ENCODE results near the gene CCDC15. TPM values are rescaled to one million over a fixed set of nuclear protein-coding genes. Genes with fewer than 3 reads are reported as not detected.

The CCDC15 gene
- polyA plus RNA-seq, 2 donors, result 0.69 to 0.87 TPM

- 51 to 59% methylated on average over 6 of the region's 6 CpGs for WGBS, 2 donors
- Histone ChIP-seq H3K9me3 (ENCODE audit: control insufficient read depth in 2 of 2, insufficient read depth in 1 of 2, low read depth in 1 of 2, low read length in 1 of 2) (no peaks in the 10 kb centered on the region), H3K4me3 (ENCODE audit: low read depth in 1 of 2, low read length in 2 of 2) (no peak overlapping the region), H3K36me3 (ENCODE audit: control insufficient read depth in 2 of 2, insufficient read depth in 2 of 2, low read length in 1 of 2) (no peaks in the 10 kb centered on the region), H3K27me3 (ENCODE audit: control insufficient read depth in 1 of 2, insufficient read depth in 2 of 2, low read length in 2 of 2) (no peaks in the 10 kb centered on the region), H3K4me1 (ENCODE audit: control insufficient read depth in 2 of 2, insufficient read depth in 2 of 2, low read length in 1 of 2) (no peaks in the 10 kb centered on the region), H3K27ac (ENCODE audit: low read depth in 2 of 2, low read length in 1 of 2) (no peak overlapping the region)
Observed at GRCh38 chr11:124942466-124943253, 11.3 kb upstream of the CCDC15 start.

- 73 to 76% methylated on average over 5 of the region's 5 CpGs for WGBS, 2 donors
- Histone ChIP-seq H3K4me3 (ENCODE audit: low read depth in 1 of 2, low read length in 2 of 2) (no peak overlapping the region), H3K27me3 (ENCODE audit: control insufficient read depth in 1 of 2, insufficient read depth in 2 of 2, low read length in 2 of 2) (no peaks in the 10 kb centered on the region), H3K27ac (ENCODE audit: low read depth in 2 of 2, low read length in 1 of 2) (no peak overlapping the region), H3K9me3 (ENCODE audit: control insufficient read depth in 2 of 2, insufficient read depth in 1 of 2, low read depth in 1 of 2, low read length in 1 of 2) (no peaks in the 10 kb centered on the region), H3K36me3 (ENCODE audit: control insufficient read depth in 2 of 2, insufficient read depth in 2 of 2, low read length in 1 of 2) (no peaks in the 10 kb centered on the region), H3K4me1 (ENCODE audit: control insufficient read depth in 2 of 2, insufficient read depth in 2 of 2, low read length in 1 of 2) (no peaks in the 10 kb centered on the region)
Observed at GRCh38 chr11:124943254-124943616, 10.8 kb upstream of the CCDC15 start.

GRCh38 chr11:124943741-124944140 is 10.3 kb upstream of the CCDC15 start:
- no peaks in the 10 kb centered on the region for H3K4me1 ChIP-seq (ENCODE audit: control insufficient read depth in 2 of 2, insufficient read depth in 2 of 2, low read length in 1 of 2)
- WGBS, 2 donors, result 48 to 51% methylated on average over 1 of the region's 1 CpG
- H3K4me3 ChIP-seq (ENCODE audit: low read depth in 1 of 2, low read length in 2 of 2), result no peak overlapping the region
- no peak overlapping the region for H3K27ac ChIP-seq (ENCODE audit: low read depth in 2 of 2, low read length in 1 of 2)
- no peaks in the 10 kb centered on the region for H3K36me3 ChIP-seq (ENCODE audit: control insufficient read depth in 2 of 2, insufficient read depth in 2 of 2, low read length in 1 of 2)
- H3K9me3 ChIP-seq (ENCODE audit: control insufficient read depth in 2 of 2, insufficient read depth in 1 of 2, low read depth in 1 of 2, low read length in 1 of 2), result no peaks in the 10 kb centered on the region
- H3K27me3 ChIP-seq (ENCODE audit: control insufficient read depth in 1 of 2, insufficient read depth in 2 of 2, low read length in 2 of 2), result no peaks in the 10 kb centered on the region

GRCh38 chr11:124944565-124944964 is 9.4 kb upstream of the CCDC15 start:
- H3K27ac ChIP-seq (ENCODE audit: low read depth in 2 of 2, low read length in 1 of 2), result no peak overlapping the region
- 78 to 89% methylated on average over 3 of the region's 3 CpGs for WGBS, 2 donors
- H3K36me3 ChIP-seq (ENCODE audit: control insufficient read depth in 2 of 2, insufficient read depth in 2 of 2, low read length in 1 of 2), result no peaks in the 10 kb centered on the region

GRCh38 chr11:124945826-124946225 is 8.2 kb upstream of the CCDC15 start:
- H3K36me3 ChIP-seq (ENCODE audit: control insufficient read depth in 2 of 2, insufficient read depth in 2 of 2, low read length in 1 of 2), result no peaks in the 10 kb centered on the region
- H3K4me1 ChIP-seq (ENCODE audit: control insufficient read depth in 2 of 2, insufficient read depth in 2 of 2, low read length in 1 of 2), result no peaks in the 10 kb centered on the region
- no peaks in the 10 kb centered on the region for H3K27me3 ChIP-seq (ENCODE audit: control insufficient read depth in 1 of 2, insufficient read depth in 2 of 2, low read length in 2 of 2)
- 69 to 74% methylated on average over 6 of the region's 6 CpGs for WGBS, 2 donors
- H3K9me3 ChIP-seq (ENCODE audit: control insufficient read depth in 2 of 2, insufficient read depth in 1 of 2, low read depth in 1 of 2, low read length in 1 of 2), result no peaks in the 10 kb centered on the region
- no peak overlapping the region for H3K4me3 ChIP-seq (ENCODE audit: low read depth in 1 of 2, low read length in 2 of 2)
- H3K27ac ChIP-seq (ENCODE audit: low read depth in 2 of 2, low read length in 1 of 2), result no peak overlapping the region

More at GRCh38 chr11:124944565-124944964, 9.4 kb upstream of the CCDC15 start:
- H3K4me3 ChIP-seq (ENCODE audit: low read depth in 1 of 2, low read length in 2 of 2), result no peak overlapping the region
- no peaks in the 10 kb centered on the region for H3K9me3 ChIP-seq (ENCODE audit: control insufficient read depth in 2 of 2, insufficient read depth in 1 of 2, low read depth in 1 of 2, low read length in 1 of 2)
- H3K4me1 ChIP-seq (ENCODE audit: control insufficient read depth in 2 of 2, insufficient read depth in 2 of 2, low read length in 1 of 2), result no peaks in the 10 kb centered on the region
- no peaks in the 10 kb centered on the region for H3K27me3 ChIP-seq (ENCODE audit: control insufficient read depth in 1 of 2, insufficient read depth in 2 of 2, low read length in 2 of 2)

- Histone ChIP-seq H3K27me3 (ENCODE audit: control insufficient read depth in 1 of 2, insufficient read depth in 2 of 2, low read length in 2 of 2) (no peaks in the 10 kb centered on the region), H3K4me1 (ENCODE audit: control insufficient read depth in 2 of 2, insufficient read depth in 2 of 2, low read length in 1 of 2) (no peaks in the 10 kb centered on the region), H3K36me3 (ENCODE audit: control insufficient read depth in 2 of 2, insufficient read depth in 2 of 2, low read length in 1 of 2) (no peaks in the 10 kb centered on the region), H3K27ac (ENCODE audit: low read depth in 2 of 2, low read length in 1 of 2) (no peak overlapping the region), H3K9me3 (ENCODE audit: control insufficient read depth in 2 of 2, insufficient read depth in 1 of 2, low read depth in 1 of 2, low read length in 1 of 2) (no peaks in the 10 kb centered on the region), H3K4me3 (ENCODE audit: low read depth in 1 of 2, low read length in 2 of 2) (no peak overlapping the region)
- WGBS, 2 donors, result 37 to 53% methylated on average over 2 of the region's 2 CpGs
Observed at GRCh38 chr11:124946735-124947141, 7.3 kb upstream of the CCDC15 start.

- Histone ChIP-seq H3K27me3 (ENCODE audit: control insufficient read depth in 1 of 2, insufficient read depth in 2 of 2, low read length in 2 of 2) (no peaks in the 10 kb centered on the region), H3K4me3 (ENCODE audit: low read depth in 1 of 2, low read length in 2 of 2) (no peak overlapping the region), H3K27ac (ENCODE audit: low read depth in 2 of 2, low read length in 1 of 2) (no peak overlapping the region), H3K9me3 (ENCODE audit: control insufficient read depth in 2 of 2, insufficient read depth in 1 of 2, low read depth in 1 of 2, low read length in 1 of 2) (no peaks in the 10 kb centered on the region), H3K4me1 (ENCODE audit: control insufficient read depth in 2 of 2, insufficient read depth in 2 of 2, low read length in 1 of 2) (no peaks in the 10 kb centered on the region), H3K36me3 (ENCODE audit: control insufficient read depth in 2 of 2, insufficient read depth in 2 of 2, low read length in 1 of 2) (no peaks in the 10 kb centered on the region)
Observed at GRCh38 chr11:124950601-124951330, 3.2 kb upstream of the CCDC15 start.

GRCh38 chr11:124951341-124951740 is 2.7 kb upstream of the CCDC15 start:
- no peaks in the 10 kb centered on the region for H3K4me1 ChIP-seq (ENCODE audit: control insufficient read depth in 2 of 2, insufficient read depth in 2 of 2, low read length in 1 of 2)
- 89% methylated on average over 3 of the region's 3 CpGs for WGBS, 2 donors
- H3K9me3 ChIP-seq (ENCODE audit: control insufficient read depth in 2 of 2, insufficient read depth in 1 of 2, low read depth in 1 of 2, low read length in 1 of 2), result no peaks in the 10 kb centered on the region
- no peaks in the 10 kb centered on the region for H3K27me3 ChIP-seq (ENCODE audit: control insufficient read depth in 1 of 2, insufficient read depth in 2 of 2, low read length in 2 of 2)
- no peaks in the 10 kb centered on the region for H3K36me3 ChIP-seq (ENCODE audit: control insufficient read depth in 2 of 2, insufficient read depth in 2 of 2, low read length in 1 of 2)
- no peak overlapping the region for H3K27ac ChIP-seq (ENCODE audit: low read depth in 2 of 2, low read length in 1 of 2)
- no peak overlapping the region for H3K4me3 ChIP-seq (ENCODE audit: low read depth in 1 of 2, low read length in 2 of 2)

- no peak overlapping the region for H3K27ac ChIP-seq (ENCODE audit: low read depth in 2 of 2, low read length in 1 of 2)
- 30 to 33% methylated on average over 6 of the region's 6 CpGs for WGBS, 2 donors
- no peaks in the 10 kb centered on the region for H3K4me1 ChIP-seq (ENCODE audit: control insufficient read depth in 2 of 2, insufficient read depth in 2 of 2, low read length in 1 of 2)
- H3K9me3 ChIP-seq (ENCODE audit: control insufficient read depth in 2 of 2, insufficient read depth in 1 of 2, low read depth in 1 of 2, low read length in 1 of 2), result no peaks in the 10 kb centered on the region
- no peaks in the 10 kb centered on the region for H3K36me3 ChIP-seq (ENCODE audit: control insufficient read depth in 2 of 2, insufficient read depth in 2 of 2, low read length in 1 of 2)
- H3K27me3 ChIP-seq (ENCODE audit: control insufficient read depth in 1 of 2, insufficient read depth in 2 of 2, low read length in 2 of 2), result no peaks in the 10 kb centered on the region
- peak overlapping the region; percentile 73 to 84 for H3K4me3 ChIP-seq (ENCODE audit: low read depth in 1 of 2, low read length in 2 of 2)
Observed at GRCh38 chr11:124954590-124954955, 571 bp downstream of the CCDC15 start.

GRCh38 chr11:124955035-124955434 is 1.0 kb downstream of the CCDC15 start:
- no peak overlapping the region for H3K27ac ChIP-seq (ENCODE audit: low read depth in 2 of 2, low read length in 1 of 2)
- no peaks in the 10 kb centered on the region for H3K4me1 ChIP-seq (ENCODE audit: control insufficient read depth in 2 of 2, insufficient read depth in 2 of 2, low read length in 1 of 2)
- H3K27me3 ChIP-seq (ENCODE audit: control insufficient read depth in 1 of 2, insufficient read depth in 2 of 2, low read length in 2 of 2), result no peaks in the 10 kb centered on the region
- H3K36me3 ChIP-seq (ENCODE audit: control insufficient read depth in 2 of 2, insufficient read depth in 2 of 2, low read length in 1 of 2), result no peaks in the 10 kb centered on the region
- H3K4me3 ChIP-seq (ENCODE audit: low read depth in 1 of 2, low read length in 2 of 2), result peak overlapping the region in 1 of 2 donors; percentile 84
- H3K9me3 ChIP-seq (ENCODE audit: control insufficient read depth in 2 of 2, insufficient read depth in 1 of 2, low read depth in 1 of 2, low read length in 1 of 2), result no peaks in the 10 kb centered on the region
